Cardiac fibroblast (primary cell): Measurements from ENCODE around the gene HEXIM2.

Experiments used
- DNase-seq, 2 donors: peaks; one replicate each; pipeline versions ENCODE4 v3.0.0 to v3.0.0-alpha.2; 2010; ENCODE audit warnings: low read depth in 2 of 2
- H3K4me3 ChIP-seq, 2 donors: replicated peaks in 1 of 2; 1 replicate in 1 of 2; 2 replicates in 1 of 2; pipeline ENCODE4 v1.5.1; 2011; ENCODE audit warnings: low read depth in 2 of 2, low read length in 2 of 2, mild to moderate bottlenecking in 2 of 2, moderate library complexity in 1 of 2
- CTCF ChIP-seq: IDR thresholded peaks from one replicate; pipeline ENCODE4 v1.5.1; 2011; ENCODE audit warnings: low read depth, mild to moderate bottlenecking, low read length, inconsistent platforms

Gene HEXIM2

DNA sequence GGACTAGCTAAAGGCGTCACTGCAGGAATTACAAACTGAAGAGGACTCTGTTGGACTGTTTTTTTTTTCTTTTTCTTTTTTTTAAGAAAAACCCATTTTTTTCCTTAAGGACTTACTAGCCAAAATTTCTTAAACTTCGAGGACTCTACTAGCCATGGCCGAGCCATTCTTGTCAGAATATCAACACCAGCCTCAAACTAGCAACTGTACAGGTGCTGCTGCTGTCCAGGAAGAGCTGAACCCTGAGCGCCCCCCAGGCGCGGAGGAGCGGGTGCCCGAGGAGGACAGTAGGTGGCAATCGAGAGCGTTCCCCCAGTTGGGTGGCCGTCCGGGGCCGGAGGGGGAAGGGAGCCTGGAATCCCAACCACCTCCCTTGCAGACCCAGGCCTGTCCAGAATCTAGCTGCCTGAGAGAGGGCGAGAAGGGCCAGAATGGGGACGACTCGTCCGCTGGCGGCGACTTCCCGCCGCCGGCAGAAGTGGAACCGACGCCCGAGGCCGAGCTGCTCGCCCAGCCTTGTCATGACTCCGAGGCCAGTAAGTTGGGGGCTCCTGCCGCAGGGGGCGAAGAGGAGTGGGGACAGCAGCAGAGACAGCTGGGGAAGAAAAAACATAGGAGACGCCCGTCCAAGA lies 12.5 kb upstream of the HEXIM2 start:
- H3K4me3 ChIP-seq = peak overlapping the region; percentile 88 to 93
- peak; percentile 86 for TF ChIP-seq CTCF
- DNase-seq = peak; percentile 80 to 87

- no peak for TF ChIP-seq CTCF
- peak; percentile 70 to 73 for DNase-seq
These were observed 11.7 kb upstream of the HEXIM2 start for GRCh38 chr17:45149669-45150664.

DNA sequence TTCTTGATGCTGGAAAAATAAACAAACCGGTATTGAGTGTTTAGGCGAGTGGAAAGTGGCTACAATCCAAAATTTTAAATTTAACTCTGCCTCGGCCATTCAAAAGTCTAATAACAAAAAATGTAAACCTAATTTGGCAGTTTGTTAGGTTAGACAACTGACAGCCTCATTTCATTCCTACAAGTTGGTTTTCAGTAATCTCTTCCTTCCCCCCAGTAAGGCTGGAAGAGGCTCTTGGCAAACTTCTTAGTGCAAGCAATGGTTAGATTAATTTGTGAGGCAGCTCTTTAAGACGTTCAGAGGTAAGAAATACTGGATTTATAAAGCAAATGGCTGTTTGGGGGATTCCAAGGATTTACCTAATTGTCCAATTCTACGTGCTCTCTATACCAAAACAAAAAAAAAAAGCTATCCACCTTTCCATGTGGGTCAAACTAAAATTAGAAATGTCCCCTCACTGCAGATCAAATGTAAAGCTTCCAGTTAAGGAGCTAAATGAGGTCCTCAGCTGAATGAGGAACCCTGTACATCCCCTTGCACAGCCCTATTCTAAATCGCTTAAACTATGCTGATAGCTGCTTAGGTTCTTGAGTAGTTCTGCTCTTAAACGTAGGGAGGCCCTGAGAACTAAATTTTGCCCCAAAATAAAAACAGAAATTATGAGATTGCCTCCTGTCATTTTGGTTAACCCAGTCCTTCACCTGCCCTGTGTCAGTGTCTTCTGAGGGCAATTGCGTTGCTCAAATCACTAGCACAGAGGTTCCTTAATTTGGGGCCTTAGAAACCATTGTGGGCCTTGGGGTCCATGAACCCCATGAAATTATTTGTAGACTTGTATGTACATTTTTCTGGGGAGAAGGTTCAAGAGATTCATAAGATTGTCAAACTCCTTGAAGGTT lies 10.5 kb upstream of the HEXIM2 start:
- TF ChIP-seq CTCF = no peak
- DNase-seq = peak in 1 of 2 donors; percentile 16
- peak overlapping the region; percentile 88 to 93 for H3K4me3 ChIP-seq

More at GRCh38 chr17:45149669-45150664, 11.7 kb upstream of the HEXIM2 start:
- peak overlapping the region; percentile 88 to 93 for H3K4me3 ChIP-seq

DNA sequence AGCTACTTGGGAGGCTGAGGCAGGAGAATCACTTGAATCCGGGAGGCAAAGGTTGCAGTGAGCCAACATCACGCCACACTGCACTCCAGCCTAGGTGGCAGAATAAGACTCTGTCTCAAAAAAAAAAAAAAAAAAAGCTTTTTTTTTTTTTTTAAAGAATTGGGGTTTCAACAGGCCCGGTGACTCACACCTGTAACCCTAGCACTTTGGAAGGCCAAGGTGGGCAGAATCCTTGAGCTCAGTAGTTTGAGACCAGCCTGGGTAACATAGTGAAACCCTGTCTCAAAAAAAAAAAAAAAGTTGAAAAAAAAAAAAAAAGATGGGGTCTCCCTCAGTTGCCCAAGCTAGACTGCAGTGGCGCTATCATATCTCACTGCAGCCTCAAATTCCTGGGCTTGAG lies 6.6 kb upstream of the HEXIM2 start:
- no peak for DNase-seq
- no peak overlapping the region for H3K4me3 ChIP-seq

GRCh38 chr17:45155483-45155882 lies 6.2 kb upstream of the HEXIM2 start:
- DNase-seq = no peak
- no peak for TF ChIP-seq CTCF
- no peak overlapping the region for H3K4me3 ChIP-seq

More for the DNA sequence above, 6.6 kb upstream of the HEXIM2 start:
- no peak for TF ChIP-seq CTCF

- TF ChIP-seq CTCF = no peak
- no peak for DNase-seq
- H3K4me3 ChIP-seq = no peak overlapping the region
These were observed 5.4 kb upstream of the HEXIM2 start for GRCh38 chr17:45156242-45156641.
